GM23338 (cell line): ENCODE measurements around the gene CYLC2. TPM values are rescaled to one million over a fixed set of nuclear protein-coding genes. Genes with fewer than 3 reads are reported as not detected.

Source experiments
- ATAC-seq: fragments of 200-7000 bp; cut with Tn5 transposase; 3 replicates; pipeline ENCODE4 v1.9.1; 2020
- DNase-seq: peaks from one replicate; pipeline ENCODE4 v3.0.0-alpha.2; 2015; ENCODE audit warnings: low spot score
- H2AFZ ChIP-seq: fragments of 200-600 bp; sonication (generic); 2 replicates; pipeline ENCODE4 v1.8.0; 2016; ENCODE audit warnings: antibody characterized with exemption, mild to moderate bottlenecking, moderate library complexity
- H3F3A ChIP-seq: fragments of 200-600 bp; sonication (generic); replicated peaks from 2 replicates; pipeline ENCODE4 v1.8.0; 2017; ENCODE audit warnings: antibody characterized with exemption, mixed run types, low read depth
- H3K27ac ChIP-seq: fragments of 200-600 bp; sonication (generic); 2 replicates; pipeline ENCODE4 v1.6.1; 2016; ENCODE audit warnings: low read depth
- H3K27me3 ChIP-seq: fragments of 200-600 bp; sonication (generic); 2 replicates; pipeline ENCODE4 v1.8.0; 2016; ENCODE audit warnings: mild to moderate bottlenecking, mixed run types, moderate library complexity; ENCODE audit not compliant: insufficient read depth
- H3K36me3 ChIP-seq: fragments of 200-600 bp; sonication (generic); 2 replicates; pipeline ENCODE4 v1.8.0; 2016; ENCODE audit warnings: mild to moderate bottlenecking; ENCODE audit not compliant: insufficient read depth
- H3K4me1 ChIP-seq: fragments of 200-600 bp; sonication (generic); 2 replicates; pipeline ENCODE4 v1.8.0; 2016; ENCODE audit warnings: mild to moderate bottlenecking, moderate library complexity; ENCODE audit not compliant: insufficient read depth
- H3K4me2 ChIP-seq: fragments of 200-600 bp; sonication (generic); 2 replicates; pipeline ENCODE4 v1.7.1; 2017; ENCODE audit warnings: mixed run types
- H3K4me3 ChIP-seq: fragments of 200-600 bp; sonication (generic); 2 replicates; pipeline ENCODE4 v1.6.1; 2016; ENCODE audit warnings: mixed run types
- H3K79me2 ChIP-seq: fragments of 200-600 bp; sonication (generic); replicated peaks from 2 replicates; pipeline ENCODE4 v1.8.0; 2017; ENCODE audit warnings: mild to moderate bottlenecking; ENCODE audit not compliant: insufficient read depth
- H3K9me2 ChIP-seq: fragments of 200-600 bp; sonication (generic); 2 replicates; pipeline ENCODE4 v1.8.0; 2017; ENCODE audit not compliant: insufficient read depth
- H4K20me1 ChIP-seq: fragments of 200-600 bp; sonication (generic); replicated peaks from 2 replicates; pipeline ENCODE4 v1.8.0; 2017; ENCODE audit warnings: mild to moderate bottlenecking; ENCODE audit not compliant: insufficient read depth
- H3K27ac Mint-ChIP-seq: 2 replicates; pipeline ENCODE4 v1.8.0; 2020; ENCODE audit warnings: inconsistent platforms, mild to moderate bottlenecking, moderate library complexity, mixed read lengths
- H3K27me3 Mint-ChIP-seq: 3 replicates; pipeline ENCODE4 v1.8.0; 2022; ENCODE audit warnings: low read depth, mild to moderate bottlenecking, moderate library complexity, mixed read lengths, inconsistent platforms; ENCODE audit not compliant: insufficient read depth, poor library complexity
- H3K36me3 Mint-ChIP-seq: 3 replicates; pipeline ENCODE4 v1.8.0; 2021; ENCODE audit warnings: low read depth, mild to moderate bottlenecking, inconsistent platforms, moderate library complexity, mixed read lengths
- H3K4me1 Mint-ChIP-seq: 3 replicates; pipeline ENCODE4 v1.8.0; 2020; ENCODE audit warnings: mild to moderate bottlenecking, inconsistent platforms, mixed read lengths
- H3K4me3 Mint-ChIP-seq: 3 replicates; pipeline ENCODE4 v1.8.0; 2021; ENCODE audit warnings: moderate library complexity, mild to moderate bottlenecking, inconsistent platforms, mixed read lengths
- H3K9me3 Mint-ChIP-seq: 3 replicates; pipeline ENCODE4 v1.8.0; 2020; ENCODE audit warnings: moderate library complexity, mild to moderate bottlenecking, inconsistent platforms, mixed read lengths
- CREB1 ChIP-seq: fragments of 250-450 bp; sonication (Bioruptor Pico); IDR thresholded peaks from 2 replicates; pipeline ENCODE4 v1.5.0; 2020; ENCODE audit warnings: low read depth, mild to moderate bottlenecking, moderate library complexity
- POLR2AphosphoS5 ChIP-seq: IDR thresholded peaks from 2 replicates; pipeline ENCODE4 v1.6.1; 2016; ENCODE audit warnings: antibody characterized with exemption, low read depth
- STAT1 ChIP-seq: IDR thresholded peaks from one replicate; pipeline ENCODE4 v1.6.1; 2016; ENCODE audit warnings: antibody characterized with exemption; ENCODE audit not compliant: unreplicated experiment
- ZNF331 ChIP-seq: fragments of 250-450 bp; sonication (Bioruptor Pico); IDR thresholded peaks from 2 replicates; pipeline ENCODE4 v1.5.0; 2020; ENCODE audit warnings: low read depth, mild to moderate bottlenecking, moderate library complexity
- polyA plus RNA-seq: library from polyadenylated mRNA; unstranded; fragments of >200 nt; fragmentation: Nextera tagmentation; extraction: Ambion mirVana; gene quantifications from 2 replicates; pipeline ENCODE4 v1.2.1, GENCODE V29; 2016
- total RNA-seq: library from RNA; depleted of rRNA; stranded (reverse); fragments of >200 nt; shearing (Covaris generic); gene quantifications from 2 replicates; pipeline ENCODE4 v1.2.3, GENCODE V29; 2014
- TF ChIP-seq, protein P1 (sequence below): fragments of 250-450 bp; sonication (Bioruptor Pico); IDR thresholded peaks from 2 replicates; pipeline ENCODE4 v1.5.0; 2020; ENCODE audit warnings: mild to moderate bottlenecking, moderate library complexity
- TF ChIP-seq, protein P2 (sequence below), 2 experiments: fragments of 200-600 bp in 1 of 2; sonication (generic) in 1 of 2; conservative IDR thresholded peaks; 2 replicates each; pipeline versions ENCODE4 v1.5.1 to v1.6.1; 2016 to 2017; ENCODE audit warnings: antibody characterized with exemption in 2 of 2, low read depth in 2 of 2, mild to moderate bottlenecking in 2 of 2, moderate library complexity in 1 of 2

Gene CYLC2
- total and polyA plus RNA-seq, 2 experiments from 2014 or later, result not detected

DNA sequence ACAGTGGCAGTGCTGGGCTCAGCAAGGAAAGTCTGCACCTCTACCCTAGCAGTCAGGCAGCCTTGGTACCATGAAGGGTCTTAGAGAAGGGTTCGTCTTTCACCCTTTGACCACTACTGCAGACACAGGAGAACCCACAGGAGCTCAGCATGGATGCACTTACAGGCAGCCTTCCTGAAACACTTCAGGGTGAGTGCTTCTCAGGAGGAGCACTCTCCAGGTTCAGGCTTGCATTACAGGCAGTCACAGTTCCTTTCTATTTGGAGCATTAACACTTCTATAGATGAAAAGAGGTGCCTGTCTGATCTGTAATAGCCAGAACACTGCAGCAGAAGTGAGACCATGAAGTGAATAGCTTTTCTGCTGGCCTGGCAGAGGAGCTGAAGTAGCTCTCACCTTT lies 8.7 kb upstream of the CYLC2 start (continued):
- TF ChIP-seq, protein P1, sequence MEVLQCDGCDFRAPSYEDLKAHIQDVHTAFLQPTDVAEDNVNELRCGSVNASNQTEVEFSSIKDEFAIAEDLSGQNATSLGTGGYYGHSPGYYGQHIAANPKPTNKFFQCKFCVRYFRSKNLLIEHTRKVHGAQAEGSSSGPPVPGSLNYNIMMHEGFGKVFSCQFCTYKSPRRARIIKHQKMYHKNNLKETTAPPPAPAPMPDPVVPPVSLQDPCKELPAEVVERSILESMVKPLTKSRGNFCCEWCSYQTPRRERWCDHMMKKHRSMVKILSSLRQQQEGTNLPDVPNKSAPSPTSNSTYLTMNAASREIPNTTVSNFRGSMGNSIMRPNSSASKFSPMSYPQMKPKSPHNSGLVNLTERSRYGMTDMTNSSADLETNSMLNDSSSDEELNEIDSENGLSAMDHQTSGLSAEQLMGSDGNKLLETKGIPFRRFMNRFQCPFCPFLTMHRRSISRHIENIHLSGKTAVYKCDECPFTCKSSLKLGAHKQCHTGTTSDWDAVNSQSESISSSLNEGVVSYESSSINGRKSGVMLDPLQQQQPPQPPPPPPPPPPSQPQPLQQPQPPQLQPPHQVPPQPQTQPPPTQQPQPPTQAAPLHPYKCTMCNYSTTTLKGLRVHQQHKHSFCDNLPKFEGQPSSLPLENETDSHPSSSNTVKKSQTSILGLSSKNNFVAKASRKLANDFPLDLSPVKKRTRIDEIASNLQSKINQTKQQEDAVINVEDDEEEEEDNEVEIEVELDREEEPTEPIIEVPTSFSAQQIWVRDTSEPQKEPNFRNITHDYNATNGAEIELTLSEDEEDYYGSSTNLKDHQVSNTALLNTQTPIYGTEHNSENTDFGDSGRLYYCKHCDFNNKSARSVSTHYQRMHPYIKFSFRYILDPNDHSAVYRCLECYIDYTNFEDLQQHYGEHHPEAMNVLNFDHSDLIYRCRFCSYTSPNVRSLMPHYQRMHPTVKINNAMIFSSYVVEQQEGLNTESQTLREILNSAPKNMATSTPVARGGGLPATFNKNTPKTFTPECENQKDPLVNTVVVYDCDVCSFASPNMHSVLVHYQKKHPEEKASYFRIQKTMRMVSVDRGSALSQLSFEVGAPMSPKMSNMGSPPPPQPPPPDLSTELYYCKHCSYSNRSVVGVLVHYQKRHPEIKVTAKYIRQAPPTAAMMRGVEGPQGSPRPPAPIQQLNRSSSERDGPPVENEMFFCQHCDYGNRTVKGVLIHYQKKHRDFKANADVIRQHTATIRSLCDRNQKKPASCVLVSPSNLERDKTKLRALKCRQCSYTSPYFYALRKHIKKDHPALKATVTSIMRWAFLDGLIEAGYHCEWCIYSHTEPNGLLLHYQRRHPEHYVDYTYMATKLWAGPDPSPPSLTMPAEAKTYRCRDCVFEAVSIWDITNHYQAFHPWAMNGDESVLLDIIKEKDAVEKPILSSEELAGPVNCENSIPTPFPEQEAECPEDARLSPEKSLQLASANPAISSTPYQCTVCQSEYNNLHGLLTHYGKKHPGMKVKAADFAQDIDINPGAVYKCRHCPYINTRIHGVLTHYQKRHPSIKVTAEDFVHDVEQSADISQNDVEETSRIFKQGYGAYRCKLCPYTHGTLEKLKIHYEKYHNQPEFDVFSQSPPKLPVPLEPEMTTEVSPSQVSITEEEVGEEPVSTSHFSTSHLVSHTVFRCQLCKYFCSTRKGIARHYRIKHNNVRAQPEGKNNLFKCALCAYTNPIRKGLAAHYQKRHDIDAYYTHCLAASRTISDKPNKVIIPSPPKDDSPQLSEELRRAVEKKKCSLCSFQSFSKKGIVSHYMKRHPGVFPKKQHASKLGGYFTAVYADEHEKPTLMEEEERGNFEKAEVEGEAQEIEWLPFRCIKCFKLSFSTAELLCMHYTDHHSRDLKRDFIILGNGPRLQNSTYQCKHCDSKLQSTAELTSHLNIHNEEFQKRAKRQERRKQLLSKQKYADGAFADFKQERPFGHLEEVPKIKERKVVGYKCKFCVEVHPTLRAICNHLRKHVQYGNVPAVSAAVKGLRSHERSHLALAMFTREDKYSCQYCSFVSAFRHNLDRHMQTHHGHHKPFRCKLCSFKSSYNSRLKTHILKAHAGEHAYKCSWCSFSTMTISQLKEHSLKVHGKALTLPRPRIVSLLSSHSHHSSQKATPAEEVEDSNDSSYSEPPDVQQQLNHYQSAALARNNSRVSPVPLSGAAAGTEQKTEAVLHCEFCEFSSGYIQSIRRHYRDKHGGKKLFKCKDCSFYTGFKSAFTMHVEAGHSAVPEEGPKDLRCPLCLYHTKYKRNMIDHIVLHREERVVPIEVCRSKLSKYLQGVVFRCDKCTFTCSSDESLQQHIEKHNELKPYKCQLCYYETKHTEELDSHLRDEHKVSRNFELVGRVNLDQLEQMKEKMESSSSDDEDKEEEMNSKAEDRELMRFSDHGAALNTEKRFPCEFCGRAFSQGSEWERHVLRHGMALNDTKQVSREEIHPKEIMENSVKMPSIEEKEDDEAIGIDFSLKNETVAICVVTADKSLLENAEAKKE (CRISPR knock-in tag), result no peak
- no peak for TF ChIP-seq STAT1
- TF ChIP-seq, protein P2, sequence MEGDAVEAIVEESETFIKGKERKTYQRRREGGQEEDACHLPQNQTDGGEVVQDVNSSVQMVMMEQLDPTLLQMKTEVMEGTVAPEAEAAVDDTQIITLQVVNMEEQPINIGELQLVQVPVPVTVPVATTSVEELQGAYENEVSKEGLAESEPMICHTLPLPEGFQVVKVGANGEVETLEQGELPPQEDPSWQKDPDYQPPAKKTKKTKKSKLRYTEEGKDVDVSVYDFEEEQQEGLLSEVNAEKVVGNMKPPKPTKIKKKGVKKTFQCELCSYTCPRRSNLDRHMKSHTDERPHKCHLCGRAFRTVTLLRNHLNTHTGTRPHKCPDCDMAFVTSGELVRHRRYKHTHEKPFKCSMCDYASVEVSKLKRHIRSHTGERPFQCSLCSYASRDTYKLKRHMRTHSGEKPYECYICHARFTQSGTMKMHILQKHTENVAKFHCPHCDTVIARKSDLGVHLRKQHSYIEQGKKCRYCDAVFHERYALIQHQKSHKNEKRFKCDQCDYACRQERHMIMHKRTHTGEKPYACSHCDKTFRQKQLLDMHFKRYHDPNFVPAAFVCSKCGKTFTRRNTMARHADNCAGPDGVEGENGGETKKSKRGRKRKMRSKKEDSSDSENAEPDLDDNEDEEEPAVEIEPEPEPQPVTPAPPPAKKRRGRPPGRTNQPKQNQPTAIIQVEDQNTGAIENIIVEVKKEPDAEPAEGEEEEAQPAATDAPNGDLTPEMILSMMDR (conservative IDR thresholded peaks at IDR 0.05; ENCODE audit: low read depth in 2 of 2), result no peak
- no peak for TF ChIP-seq POLR2AphosphoS5
- TF ChIP-seq ZNF331 (CRISPR knock-in tag), result no peak
- no peak for TF ChIP-seq CREB1 (CRISPR knock-in tag)

DNA sequence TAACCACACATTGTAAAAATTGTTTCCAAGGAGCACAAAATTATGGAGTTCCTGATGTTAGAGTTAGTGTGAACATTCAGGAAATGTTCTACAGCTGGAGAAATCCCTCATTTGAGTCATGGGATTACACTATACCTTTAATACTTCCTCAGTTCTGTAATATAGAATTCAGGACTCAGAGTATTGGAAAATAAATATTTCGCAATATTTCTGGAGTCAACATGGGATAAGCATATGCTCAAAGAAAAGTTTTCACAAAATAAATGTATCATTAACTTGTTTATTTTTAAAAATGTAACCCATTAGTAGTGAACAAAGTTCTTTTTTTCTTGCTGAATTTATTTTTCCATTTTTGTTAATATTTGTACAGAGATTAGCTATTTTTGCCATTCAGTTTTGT lies 8.6 kb downstream of the CYLC2 start:
- no peak overlapping the region for H3K27ac Mint-ChIP-seq
- ATAC-seq, result no peak
- no peaks in the 10 kb centered on the region for H3K27me3 Mint-ChIP-seq
- Histone ChIP-seq H3K27me3 (no peaks in the 10 kb centered on the region), H3K4me1 (no peaks in the 10 kb centered on the region), H3K36me3 (no peaks in the 10 kb centered on the region), H3K27ac (no peak overlapping the region), H2AFZ (no peak overlapping the region), H3K79me2 (no peaks in the 10 kb centered on the region), H3K4me3 (no peak overlapping the region), H3K9me2 (no peaks in the 10 kb centered on the region), H4K20me1 (no peaks in the 10 kb centered on the region), H3K4me2 (no peak overlapping the region), H3F3A (no peaks in the 10 kb centered on the region)
- no peak overlapping the region for H3K4me3 Mint-ChIP-seq
- no peak for DNase-seq
- H3K36me3 Mint-ChIP-seq, result peaks cover 18% of the 10 kb centered on the region
- H3K9me3 Mint-ChIP-seq, result peaks cover 75% of the 10 kb centered on the region
- H3K4me1 Mint-ChIP-seq, result no peaks in the 10 kb centered on the region
- TF ChIP-seq, protein P1 (CRISPR knock-in tag), result no peak
- TF ChIP-seq POLR2AphosphoS5, result no peak
